Upper lobe of left lung (tissue), 4 donors: Measurements from ENCODE around the gene PSTPIP2.

Experiments used
- CTCF ChIP-seq, 6 experiments: fragments of 450-650 bp in 4 of 6; fragments of 200-600 bp in 2 of 6; sonication (generic) in 2 of 6; IDR thresholded peaks; one replicate each; pipeline ENCODE4 v1.5.1; 2016 to 2019; ENCODE audit warnings: antibody characterized with exemption in 6 of 6
- POLR2A ChIP-seq, 4 donors: fragments of 450-650 bp; IDR thresholded peaks; one replicate each; pipeline ENCODE4 v1.5.1; 2016 to 2017; ENCODE audit warnings: antibody characterized with exemption in 4 of 4, mild to moderate bottlenecking in 2 of 4

GRCh38 chr18:46070815-46071652, 1.0 kb downstream of the PSTPIP2 start:
- TF ChIP-seq POLR2A (IDR thresholded peaks at IDR 0.05) (no peak), CTCF (IDR thresholded peaks at IDR 0.05) (no peak)
